Mucosa of rectum (tissue), 2 donors: ENCODE measurements around the gene INHBB.

Source experiments
- H3K27ac ChIP-seq, 2 donors: one replicate each; pipeline ENCODE4 v1.7.0; 2013; ENCODE audit warnings: inconsistent platforms in 2 of 2, low read depth in 2 of 2, low read length in 2 of 2
- H3K27me3 ChIP-seq, 2 donors: one replicate each; pipeline ENCODE4 v1.7.0; 2013; ENCODE audit warnings: low read length in 2 of 2; ENCODE audit not compliant: control insufficient read depth in 2 of 2, insufficient read depth in 2 of 2
- H3K36me3 ChIP-seq, 2 donors: one replicate each; pipeline ENCODE4 v1.7.0; 2013; ENCODE audit warnings: low read length in 2 of 2; ENCODE audit not compliant: control insufficient read depth in 2 of 2, insufficient read depth in 2 of 2
- H3K4me1 ChIP-seq, 2 donors: one replicate each; pipeline ENCODE4 v1.7.0; 2013; ENCODE audit warnings: low read length in 2 of 2, mild to moderate bottlenecking in 1 of 2; ENCODE audit not compliant: control insufficient read depth in 2 of 2, insufficient read depth in 2 of 2
- H3K4me3 ChIP-seq, 2 donors: one replicate each; pipeline ENCODE4 v1.7.0; 2013; ENCODE audit warnings: low read length in 2 of 2
- H3K9ac ChIP-seq, 2 donors: one replicate each; pipeline ENCODE4 v1.7.0; 2013; ENCODE audit warnings: low read length in 2 of 2, low read depth in 1 of 2, mild to moderate bottlenecking in 1 of 2
- H3K9me3 ChIP-seq, 2 donors: one replicate each; pipeline ENCODE4 v1.7.0; 2013; ENCODE audit warnings: low read length in 2 of 2; ENCODE audit not compliant: control insufficient read depth in 2 of 2
- donor health status: healthy.
- donor health status: Normal muscosa, but diverticular disease.

INHBB gene

GRCh38 chr2:120395221-120396012, 49.5 kb downstream of the INHBB start:
- Histone ChIP-seq H3K27me3 (peaks cover 2 to 4% of the 10 kb centered on the region in 2 donors), H3K27ac (no peak overlapping the region), H3K9ac (no peak overlapping the region), H3K4me1 (no peaks in the 10 kb centered on the region), H3K9me3 (no peaks in the 10 kb centered on the region), H3K36me3 (no peaks in the 10 kb centered on the region), H3K4me3 (no peak overlapping the region)

- Histone ChIP-seq H3K27me3 (peaks cover 2 to 4% of the 10 kb centered on the region in 2 donors), H3K4me1 (no peaks in the 10 kb centered on the region), H3K9me3 (no peaks in the 10 kb centered on the region), H3K27ac (no peak overlapping the region), H3K9ac (no peak overlapping the region), H3K36me3 (no peaks in the 10 kb centered on the region), H3K4me3 (no peak overlapping the region)
Measured at GRCh38 chr2:120396013-120396860, 50.3 kb downstream of the INHBB start.

- H3K9me3 ChIP-seq: no peaks in the 10 kb centered on the region
Measured at GRCh38 chr2:120396861-120397811, 51.2 kb downstream of the INHBB start.

GRCh38 chr2:120398051-120398995, 52.4 kb downstream of the INHBB start:
- Histone ChIP-seq H3K4me1 (no peaks in the 10 kb centered on the region), H3K27ac (no peak overlapping the region), H3K27me3 (peaks cover 2 to 4% of the 10 kb centered on the region in 2 donors)

More at GRCh38 chr2:120396861-120397811, 51.2 kb downstream of the INHBB start:
- no peak overlapping the region for H3K27ac ChIP-seq
- H3K27me3 ChIP-seq: peaks cover 2 to 4% of the 10 kb centered on the region in 2 donors
- no peaks in the 10 kb centered on the region for H3K36me3 ChIP-seq
- H3K4me1 ChIP-seq: no peaks in the 10 kb centered on the region
- H3K9ac ChIP-seq: no peak overlapping the region
- H3K4me3 ChIP-seq: no peak overlapping the region

GRCh38 chr2:120398996-120399888, 53.3 kb downstream of the INHBB start:
- no peaks in the 10 kb centered on the region for H3K4me1 ChIP-seq
- H3K9ac ChIP-seq: no peak overlapping the region
- peaks cover 2 to 4% of the 10 kb centered on the region in 2 donors for H3K27me3 ChIP-seq

More at GRCh38 chr2:120398051-120398995, 52.4 kb downstream of the INHBB start:
- H3K4me3 ChIP-seq: no peak overlapping the region
- H3K36me3 ChIP-seq: no peaks in the 10 kb centered on the region
- no peak overlapping the region for H3K9ac ChIP-seq
- no peaks in the 10 kb centered on the region for H3K9me3 ChIP-seq

GRCh38 chr2:120399889-120400240, 53.9 kb downstream of the INHBB start:
- Histone ChIP-seq H3K27ac (no peak overlapping the region), H3K9me3 (no peaks in the 10 kb centered on the region), H3K36me3 (no peaks in the 10 kb centered on the region), H3K4me3 (no peak overlapping the region), H3K4me1 (no peaks in the 10 kb centered on the region), H3K27me3 (peaks cover 2 to 4% of the 10 kb centered on the region in 2 donors), H3K9ac (no peak overlapping the region)

More at GRCh38 chr2:120398996-120399888, 53.3 kb downstream of the INHBB start:
- H3K4me3 ChIP-seq: no peak overlapping the region
- no peaks in the 10 kb centered on the region for H3K9me3 ChIP-seq
- H3K27ac ChIP-seq: no peak overlapping the region
- H3K36me3 ChIP-seq: no peaks in the 10 kb centered on the region

- H3K4me3 ChIP-seq: no peak overlapping the region
- no peak overlapping the region for H3K27ac ChIP-seq
- no peaks in the 10 kb centered on the region for H3K9me3 ChIP-seq
- H3K9ac ChIP-seq: no peak overlapping the region
- no peaks in the 10 kb centered on the region for H3K36me3 ChIP-seq
- H3K27me3 ChIP-seq: peaks cover 0 to 4% of the 10 kb centered on the region in 2 donors
- H3K4me1 ChIP-seq: no peaks in the 10 kb centered on the region
Measured at GRCh38 chr2:120400551-120400950, 54.6 kb downstream of the INHBB start.
